Measurements from ENCODE around the gene LAMB4.

LAMB4 gene

DNA sequence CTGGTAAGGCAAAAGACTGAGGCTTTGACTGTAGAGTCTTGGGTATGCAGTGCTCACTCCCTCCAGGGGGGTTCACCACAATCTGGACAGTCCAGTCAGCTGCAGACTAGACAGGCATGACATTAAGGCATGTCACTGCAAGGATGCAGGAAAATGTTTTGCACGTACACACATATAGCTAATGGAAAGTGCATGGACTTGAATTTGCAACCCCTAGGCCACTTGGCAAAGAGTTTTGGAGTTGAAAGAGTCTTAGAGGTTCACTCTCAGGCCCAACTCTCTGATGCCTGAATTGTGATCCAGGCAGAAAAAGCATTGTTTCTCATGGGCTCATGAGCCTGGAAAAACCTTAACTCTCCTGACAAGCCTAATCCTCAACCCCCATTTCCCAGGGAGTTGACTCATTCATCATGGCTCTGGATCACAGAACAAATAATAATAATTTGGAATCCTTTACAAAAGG is 51.9 kb downstream of the LAMB4 start:
- no peak for DNase-seq

DNA sequence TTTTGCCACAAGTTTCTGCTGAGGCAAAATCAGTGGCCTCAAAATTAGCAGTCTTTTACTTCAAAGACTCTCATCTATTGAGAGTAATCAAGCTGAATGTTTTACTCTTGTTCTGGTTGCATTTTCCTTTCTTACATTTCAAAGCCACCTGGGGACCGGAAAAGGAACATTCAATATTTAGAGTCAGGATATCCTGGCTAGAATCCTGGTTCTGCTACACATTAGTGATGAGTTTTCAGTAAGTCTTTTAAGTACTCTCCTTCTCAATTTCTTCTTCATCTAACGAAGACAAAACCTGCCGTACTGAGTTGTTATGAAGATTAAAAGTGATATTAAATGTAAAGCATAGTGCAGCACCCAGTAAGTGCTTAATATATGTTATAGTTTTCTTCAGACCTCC is 52.5 kb downstream of the LAMB4 start:
- no peak for DNase-seq

DNA sequence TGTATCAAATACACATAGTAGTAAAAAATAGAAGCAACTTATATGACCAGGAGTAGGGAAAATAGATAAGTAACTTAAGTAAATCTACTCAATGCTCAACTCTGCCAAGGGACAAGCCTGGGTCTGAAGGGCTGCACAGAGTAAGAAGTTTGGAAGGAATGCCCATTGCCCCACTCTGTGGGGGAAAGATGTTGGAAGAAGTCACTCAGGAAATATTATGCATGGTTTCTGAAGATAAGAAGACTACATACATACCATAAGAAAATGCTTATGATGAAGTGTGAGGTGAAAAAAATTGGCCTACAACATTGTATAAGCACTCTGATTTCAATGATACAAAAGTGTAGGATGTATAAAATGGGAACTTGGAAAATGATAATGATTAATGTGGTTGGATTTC is 54.0 kb downstream of the LAMB4 start:
- DNase-seq: no peak

DNA sequence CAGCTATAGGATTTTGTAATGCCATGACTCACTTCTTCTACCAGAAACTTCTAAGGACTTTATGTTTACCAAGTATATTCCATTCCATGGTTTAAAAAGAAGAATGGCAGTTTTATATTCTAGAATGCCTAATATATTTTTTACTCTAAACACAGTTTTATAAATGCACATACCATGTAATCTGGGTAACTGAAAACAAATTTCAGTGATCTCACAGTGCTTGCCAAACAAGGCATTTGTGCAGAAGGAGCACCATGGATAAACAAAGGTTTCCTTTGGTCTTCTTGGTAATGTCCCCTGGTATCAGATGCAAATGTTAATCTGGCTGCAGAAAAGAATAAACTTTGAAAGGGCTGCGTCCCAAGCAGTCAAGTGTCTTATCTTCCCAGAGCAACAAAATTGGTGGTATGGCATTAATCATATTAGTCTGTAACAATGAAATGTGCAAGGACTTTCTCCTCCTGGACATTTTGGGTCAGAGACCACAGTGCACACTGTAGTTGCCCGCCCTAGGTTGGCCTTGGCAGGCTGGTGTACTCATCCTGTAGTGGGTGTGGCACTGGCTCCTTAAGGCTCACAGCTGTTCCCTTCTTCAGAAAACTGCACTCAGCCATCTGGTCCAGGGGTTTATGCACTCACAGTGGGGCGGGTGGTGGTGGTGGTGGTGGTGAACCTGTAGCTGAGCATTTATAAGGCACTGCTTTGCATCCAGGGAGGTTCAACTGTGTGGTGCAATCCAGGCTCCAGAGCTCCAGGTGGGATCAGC is 56.7 kb downstream of the LAMB4 start:
- DNase-seq: no peak

DNA sequence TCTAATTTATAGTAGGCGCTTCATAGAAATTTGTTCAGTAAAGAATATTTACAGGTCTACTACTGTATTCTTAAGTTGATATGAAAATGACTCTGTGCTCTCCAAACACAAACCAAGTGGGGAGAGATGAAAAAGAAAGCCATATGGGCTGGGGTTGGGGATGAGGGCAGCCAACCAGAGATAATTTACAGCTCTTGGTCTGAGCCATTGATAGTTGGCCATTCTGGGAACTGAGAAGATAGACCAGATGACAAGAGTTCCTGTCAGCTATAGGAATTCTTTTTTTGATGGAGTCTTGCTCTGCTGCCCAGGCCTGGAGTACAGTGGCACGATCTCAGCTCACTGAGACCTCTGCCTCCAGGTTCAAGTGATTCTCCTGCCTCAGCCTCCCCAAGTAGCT is 57.4 kb downstream of the LAMB4 start:
- DNase-seq: no peak

DNA sequence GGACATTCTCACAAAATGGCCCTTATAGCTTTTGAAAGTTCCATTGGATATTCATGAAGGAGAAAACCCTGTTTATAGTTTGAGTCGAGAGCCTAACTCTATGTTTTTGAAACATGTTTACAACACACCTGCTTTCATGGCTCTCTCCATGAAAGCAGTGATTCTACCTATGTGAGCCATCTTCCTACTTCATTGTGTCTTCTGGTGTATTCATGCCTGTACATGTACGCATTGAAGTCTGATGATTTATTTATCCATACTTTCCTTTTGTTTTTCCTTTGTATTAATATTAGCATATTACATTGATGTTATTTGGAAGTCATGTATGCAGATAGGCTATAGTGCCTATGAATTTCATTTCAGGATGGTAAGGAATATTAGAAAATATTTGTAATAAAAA is 58.0 kb downstream of the LAMB4 start:
- no peak for DNase-seq

DNA sequence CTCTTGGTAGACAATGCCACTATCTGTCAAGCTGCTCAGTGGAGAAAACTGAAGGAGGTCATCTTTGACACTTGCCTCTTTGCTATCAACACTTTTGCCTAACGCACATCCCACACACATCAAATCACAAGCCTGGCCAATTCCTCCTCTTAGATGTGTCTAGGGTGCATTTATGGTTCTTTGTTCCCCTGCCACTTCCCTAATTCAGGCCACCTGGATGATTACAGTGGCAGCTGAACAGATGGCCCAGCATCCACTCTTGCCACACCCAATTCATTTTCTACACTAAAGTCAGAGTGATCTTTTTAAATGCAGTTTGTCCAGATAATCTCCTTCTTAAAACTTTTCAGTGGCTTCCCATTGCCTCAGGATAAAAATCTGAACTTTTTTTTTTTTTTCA is 58.6 kb downstream of the LAMB4 start:
- peak; percentile 11 for DNase-seq

DNA sequence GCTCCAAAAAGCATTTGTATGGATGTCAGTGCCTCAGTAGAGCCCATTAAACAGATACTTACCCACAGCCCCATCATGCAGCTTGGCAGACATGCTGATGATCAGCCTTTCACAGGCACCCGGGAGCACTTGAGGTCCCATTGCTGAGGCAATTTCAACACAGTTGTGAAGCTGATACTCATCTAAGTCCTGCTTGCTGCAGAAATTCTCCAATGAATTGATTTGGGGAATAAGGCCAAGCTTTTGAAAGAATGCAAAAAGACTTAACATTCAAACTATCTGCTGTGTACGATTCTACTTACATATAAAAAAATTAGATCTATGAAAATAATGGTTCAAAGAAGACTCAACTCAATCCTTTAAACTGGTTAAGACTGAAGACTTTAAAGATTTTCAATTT is 60.5 kb downstream of the LAMB4 start:
- DNase-seq: no peak

DNA sequence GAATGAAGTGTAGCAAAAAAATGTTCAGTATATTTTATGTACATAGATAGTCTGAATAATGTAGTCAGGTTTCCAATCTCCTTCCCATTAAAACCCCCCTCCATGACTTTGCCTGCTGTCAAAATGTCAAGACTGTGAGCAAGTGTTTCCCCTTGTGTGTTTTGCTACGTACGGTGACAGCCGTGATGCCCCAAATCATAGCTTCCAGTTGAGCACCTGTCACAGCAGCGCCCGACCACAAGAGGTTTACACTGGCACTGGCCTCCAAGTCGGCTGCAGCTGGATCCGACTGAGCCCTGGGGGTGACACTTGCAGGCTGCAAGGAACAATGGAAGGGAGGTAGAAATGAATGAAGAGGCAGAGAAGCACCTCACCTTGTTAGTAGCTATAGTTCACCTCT is 62.3 kb downstream of the LAMB4 start:
- peak; percentile 16 for DNase-seq

DNA sequence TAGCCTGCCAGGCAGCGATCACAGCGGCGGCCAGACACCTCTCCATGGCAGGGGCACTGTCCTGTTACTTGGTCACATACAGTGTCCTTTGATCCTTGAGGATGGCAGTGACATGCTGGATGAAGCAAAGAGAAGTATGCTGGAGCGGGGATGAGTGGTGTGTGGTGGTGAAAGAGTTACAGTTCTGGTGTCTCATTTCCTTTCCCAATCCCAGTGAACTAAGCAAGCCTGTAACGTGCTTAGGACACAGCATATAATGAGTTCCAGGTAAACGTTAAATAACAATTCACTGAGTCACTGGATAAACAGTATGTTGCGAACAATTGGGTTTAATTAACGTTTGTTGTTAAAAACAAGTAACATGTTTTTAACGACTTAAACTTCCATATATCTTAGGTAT is 63.7 kb downstream of the LAMB4 start:
- DNase-seq: no peak

DNA sequence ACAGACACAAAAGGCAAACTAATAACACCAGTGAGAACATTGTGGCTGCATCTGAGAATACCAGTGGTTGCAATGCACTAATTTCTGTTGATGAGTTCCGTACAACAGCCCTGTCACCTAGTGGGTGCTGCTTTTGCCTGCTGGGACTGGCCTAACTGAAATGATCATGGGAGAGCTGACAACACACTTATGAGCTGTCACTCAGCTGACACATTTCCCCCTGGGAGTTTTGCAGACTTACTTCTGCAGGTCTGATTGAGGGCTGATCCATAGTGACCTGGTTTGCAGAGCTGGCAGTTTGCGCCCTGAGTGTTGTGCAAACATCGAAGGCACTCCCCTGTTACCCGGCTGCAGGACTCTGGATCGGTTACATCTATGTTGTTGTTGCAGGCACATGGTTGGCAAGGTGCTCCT is 66.6 kb downstream of the LAMB4 start:
- DNase-seq: no peak

DNA sequence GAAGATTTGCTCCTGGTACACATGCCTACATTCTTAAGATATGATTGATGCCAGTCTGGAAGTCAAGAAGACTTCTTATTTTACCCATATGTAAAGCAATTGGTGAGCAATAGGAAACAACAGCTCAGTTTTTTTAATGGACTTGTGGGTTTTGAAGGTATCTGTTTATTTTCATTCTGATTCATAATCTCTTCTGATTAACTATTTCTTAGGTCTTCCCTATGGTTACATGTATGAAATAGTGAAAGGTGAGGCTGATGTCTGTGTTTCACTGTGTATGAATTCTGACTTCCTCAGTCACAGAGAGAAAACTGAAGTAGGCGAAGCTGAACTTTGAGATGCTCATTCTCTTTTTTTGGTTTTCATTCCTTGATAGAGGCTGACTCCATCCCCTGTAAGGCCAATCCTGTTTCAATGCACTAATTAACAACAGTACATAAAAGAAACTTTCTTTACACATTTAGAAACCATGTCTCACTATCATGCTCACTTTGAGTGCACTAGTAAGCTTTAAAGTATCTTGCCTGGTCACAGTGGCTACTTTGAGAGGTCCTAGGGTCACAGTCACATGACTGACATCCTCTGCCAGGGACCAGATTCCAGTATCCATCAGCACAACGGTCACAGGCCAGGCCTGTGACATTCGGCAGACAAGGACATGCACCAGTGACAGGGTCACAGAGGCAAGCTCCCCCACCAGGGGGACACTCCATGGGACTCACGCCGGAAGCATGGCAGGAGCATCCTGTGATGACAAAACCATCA is 67.7 kb downstream of the LAMB4 start:
- DNase-seq: no peak

DNA sequence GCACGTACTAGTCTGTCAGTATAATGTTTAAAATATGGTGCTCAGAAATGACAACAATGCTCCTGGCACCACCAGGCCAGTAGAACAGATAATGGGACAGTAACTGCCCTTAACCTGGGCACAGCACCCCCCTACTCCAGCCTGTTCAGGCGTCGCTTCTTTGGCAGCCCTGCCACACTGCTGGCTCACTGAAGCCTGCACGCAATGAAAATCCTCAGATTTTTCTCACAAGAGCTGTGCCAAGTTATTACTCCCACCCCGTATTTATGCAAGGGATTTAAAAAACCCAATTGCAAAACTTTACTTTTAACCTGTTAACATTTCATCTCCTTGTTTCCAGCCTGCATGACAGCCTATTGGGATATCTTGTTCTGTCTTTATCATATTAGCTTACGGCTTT is 70.6 kb downstream of the LAMB4 start:
- no peak for DNase-seq

DNA sequence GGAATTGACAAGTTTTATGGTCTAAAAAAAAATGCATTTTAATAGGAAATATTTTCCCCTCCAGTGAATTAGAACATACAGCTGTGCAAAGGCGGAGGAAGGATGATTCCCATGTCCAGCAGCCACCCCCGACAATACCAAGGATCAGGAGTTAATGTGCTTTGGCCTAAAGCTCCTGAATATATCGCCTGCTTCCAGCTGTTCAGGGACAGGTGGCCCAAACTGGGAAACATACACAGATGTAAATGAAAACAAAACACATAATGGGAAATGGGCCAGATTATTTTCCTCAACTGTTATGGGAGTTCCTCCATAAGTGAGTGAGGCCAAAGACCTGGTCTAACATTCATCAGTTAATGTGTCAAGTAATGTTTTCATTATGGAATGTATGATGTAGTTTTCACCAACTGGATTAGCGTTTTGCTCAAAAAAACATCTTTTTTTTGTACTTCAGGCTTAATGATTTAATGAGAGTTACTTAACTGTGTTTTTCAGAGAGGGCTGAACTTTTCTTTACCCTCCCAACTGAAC is 72.1 kb downstream of the LAMB4 start:
- no peak for DNase-seq

DNA sequence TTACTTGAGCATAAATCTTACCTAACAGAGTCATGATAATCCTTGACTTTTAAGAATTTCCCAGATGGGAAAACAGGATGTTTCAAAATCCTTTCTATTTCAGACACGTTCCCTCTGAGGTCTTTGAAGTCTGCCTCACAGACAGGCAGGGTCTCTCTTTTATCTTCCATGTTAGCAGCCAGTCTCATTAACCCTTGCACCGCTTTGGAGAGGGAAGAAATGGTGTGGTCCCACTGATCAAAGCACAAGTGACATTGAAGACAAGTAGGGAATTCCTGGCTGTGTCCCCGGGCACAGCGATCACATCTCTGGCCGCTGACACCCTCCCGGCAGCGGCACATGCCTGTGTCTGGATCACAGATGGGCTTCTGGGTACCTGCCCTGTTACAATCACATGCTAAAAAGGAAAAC is 74.5 kb downstream of the LAMB4 start:
- DNase-seq: no peak

DNA sequence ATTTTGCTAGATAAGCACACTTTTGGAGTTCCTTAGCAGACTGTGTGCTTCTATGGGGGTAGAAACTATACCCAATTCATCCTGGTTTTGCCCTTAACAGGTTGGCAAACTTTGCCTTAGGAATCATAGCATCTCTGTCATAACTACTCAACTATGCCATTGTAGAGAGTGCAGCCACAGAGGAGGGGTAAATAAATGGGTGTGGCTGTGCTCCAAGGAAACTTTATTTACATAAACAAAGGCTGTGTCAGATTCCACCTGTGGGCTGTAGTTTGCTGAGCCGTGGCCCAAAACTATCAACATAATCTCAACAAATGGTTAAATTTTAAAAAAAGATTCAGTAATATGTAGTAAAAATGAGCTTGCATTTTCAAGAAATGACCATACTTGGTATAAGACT is 75.6 kb downstream of the LAMB4 start:
- no peak for DNase-seq

DNA sequence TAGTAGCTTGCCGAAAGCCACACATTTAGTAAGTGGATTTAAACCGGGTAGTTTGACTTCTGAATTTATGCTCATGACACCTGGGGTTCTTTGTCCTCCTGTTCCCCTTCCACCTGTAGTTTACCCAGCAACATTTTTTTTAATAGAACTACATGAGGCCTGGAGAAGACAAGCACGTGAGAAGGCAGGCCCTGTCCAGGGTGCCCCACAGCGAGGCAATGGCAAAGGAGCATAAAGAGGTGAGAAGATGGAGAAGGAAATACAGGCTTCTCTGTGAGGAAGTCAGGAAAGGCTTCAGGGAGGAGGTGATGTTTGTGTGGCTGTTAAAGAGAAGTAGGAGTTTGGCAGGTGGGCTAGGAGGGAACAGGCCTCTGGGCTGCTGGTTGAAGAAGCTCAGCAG is 76.9 kb downstream of the LAMB4 start:
- no peak for DNase-seq

DNA sequence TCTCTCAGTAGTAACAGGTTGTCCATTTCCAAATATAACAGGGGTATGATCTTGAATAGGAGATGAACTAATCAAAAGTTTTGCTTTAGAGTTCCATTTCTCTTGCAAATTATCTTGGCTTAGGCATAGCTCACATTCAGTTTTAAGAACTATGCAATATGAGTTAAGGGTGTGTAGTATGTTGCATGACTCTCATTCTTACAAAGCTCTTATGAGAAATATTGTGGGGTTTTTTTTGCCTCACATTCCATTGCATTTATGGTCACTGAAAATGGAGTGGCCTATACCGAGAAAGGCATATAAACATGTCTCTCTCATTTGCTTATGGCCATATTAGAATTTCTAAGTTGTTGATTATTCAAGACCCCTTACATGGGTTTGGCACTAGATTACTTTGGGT is 78.7 kb downstream of the LAMB4 start:
- no peak for DNase-seq

DNA sequence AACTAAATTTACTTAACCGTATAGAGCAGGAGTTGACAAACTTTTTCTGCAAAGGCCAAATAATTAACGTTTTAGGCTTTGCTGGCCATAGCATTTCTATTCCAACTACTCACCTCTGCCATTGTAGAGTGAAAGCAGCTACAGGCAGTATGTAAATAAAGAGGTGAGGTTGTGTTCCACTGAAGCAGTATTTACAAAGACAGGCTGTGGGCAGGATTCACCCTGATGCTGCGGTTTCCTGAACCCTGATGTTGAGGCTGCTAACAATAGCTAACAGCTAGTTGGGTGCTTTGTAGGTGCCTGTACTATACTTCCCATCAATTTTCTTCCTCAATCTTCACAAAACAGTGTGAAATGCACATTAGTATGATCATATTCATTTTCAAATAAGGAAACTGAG is 80.2 kb downstream of the LAMB4 start:
- no peak for DNase-seq

DNA sequence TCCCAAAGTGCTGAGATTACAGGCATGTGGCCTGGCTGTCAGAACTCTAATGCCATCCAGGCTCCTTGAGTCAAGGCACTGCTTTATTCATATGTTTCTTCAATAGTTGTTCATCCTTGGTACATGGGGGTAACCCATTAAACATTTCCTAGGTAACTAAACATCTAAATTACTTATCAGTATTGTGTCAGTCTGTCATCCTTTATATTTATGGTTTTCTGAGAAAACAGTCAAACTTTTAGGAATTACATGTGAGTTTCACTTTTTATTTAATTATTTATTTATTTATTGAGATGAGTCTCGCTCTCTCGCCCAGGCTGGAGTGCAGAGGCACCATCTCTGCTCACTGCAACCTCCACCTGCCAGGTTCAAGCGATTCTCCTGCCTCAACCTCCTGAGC is 81.7 kb downstream of the LAMB4 start:
- DNase-seq: no peak

DNA sequence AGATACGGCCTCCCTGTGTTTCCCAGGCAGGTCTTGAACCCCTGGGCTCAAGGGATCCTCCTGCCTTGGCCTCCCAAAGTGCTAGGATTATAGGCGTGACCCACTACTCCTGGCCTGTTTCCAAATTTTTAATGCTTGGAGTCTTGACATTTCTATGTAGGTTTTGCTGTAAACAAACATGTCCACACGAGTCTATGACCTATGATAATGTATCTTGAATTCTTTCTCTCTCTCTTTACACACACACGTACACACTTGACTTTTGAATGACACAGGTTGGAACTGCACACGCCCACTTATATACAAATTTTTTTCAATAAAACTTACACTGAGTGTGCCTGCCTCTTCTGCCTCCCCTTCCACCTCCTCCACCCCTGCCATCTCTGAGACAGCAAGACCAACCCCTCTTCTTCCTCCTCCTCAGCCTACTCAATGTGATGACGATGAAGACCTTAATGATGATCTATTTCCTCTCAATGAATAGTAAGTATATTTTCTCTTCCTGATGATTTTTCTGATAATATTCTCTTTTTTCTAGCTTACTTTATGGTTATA is 83.1 kb downstream of the LAMB4 start:
- DNase-seq: no peak

DNA sequence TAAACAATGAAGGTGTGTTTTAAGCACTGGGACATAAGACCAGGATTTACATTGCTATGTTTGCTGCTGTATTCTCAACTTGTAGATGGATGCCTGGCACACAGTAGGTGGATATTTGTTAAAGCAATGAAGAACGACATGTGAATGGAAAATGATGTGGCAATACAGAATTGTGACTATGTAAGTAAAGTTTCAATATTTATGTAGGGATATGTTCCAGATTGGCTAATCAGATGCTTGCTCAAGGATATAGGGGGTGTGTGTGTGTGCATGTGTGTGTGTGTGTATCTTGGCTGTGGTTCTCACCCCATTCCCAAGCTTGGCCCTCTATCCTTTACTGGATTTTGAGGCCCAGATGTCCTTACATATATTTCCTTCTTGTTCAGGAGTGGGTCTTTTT is 84.5 kb downstream of the LAMB4 start:
- DNase-seq: no peak

DNA sequence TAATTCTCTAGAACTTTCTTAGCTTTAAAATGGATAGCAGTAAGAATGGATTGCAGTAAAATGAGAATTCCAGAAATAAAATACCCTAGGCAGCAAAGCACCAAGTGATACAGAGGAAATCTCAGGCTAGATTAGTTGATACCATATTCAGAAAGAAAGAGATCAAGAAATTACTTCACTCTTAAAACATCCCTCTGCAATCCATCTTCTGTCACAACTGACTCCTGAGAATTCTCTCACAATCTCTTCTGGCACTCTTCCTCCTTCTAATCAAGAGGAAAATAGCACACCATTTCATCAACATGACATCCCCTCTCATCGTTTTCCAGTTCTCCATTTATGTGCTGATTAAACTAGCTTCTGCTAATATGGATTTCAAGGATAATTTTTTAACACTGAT is 85.0 kb downstream of the LAMB4 start:
- DNase-seq: no peak

DNA sequence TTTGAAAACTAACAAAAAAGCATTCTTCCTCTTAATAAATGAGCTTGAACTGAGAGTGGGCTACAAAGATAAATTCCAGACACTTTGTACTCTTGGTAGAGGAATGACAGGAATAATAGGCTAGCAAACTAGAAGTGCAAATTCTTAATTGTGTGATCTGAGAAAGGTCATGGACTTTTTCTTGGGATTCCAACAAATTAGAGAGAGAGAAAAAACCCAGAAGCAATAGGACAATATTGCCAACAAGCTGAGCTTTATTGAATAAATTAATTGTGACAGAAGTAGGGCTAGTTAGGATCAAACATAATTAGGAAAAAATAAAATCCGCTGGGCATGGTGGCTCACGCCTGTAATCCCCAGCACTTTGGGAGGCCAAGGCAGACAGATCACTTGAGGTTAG is 85.8 kb downstream of the LAMB4 start:
- DNase-seq: no peak
